K562 (cell line): Measurements from ENCODE around the gene TACR1.

ENCODE experiments used
- HDAC2 ChIP-seq: fragments of 450-650 bp; IDR thresholded peaks from 2 replicates; pipeline ENCODE4 v1.6.1; 2016; ENCODE audit warnings: mild to moderate bottlenecking
- HMGN3 ChIP-seq: IDR thresholded peaks from 2 replicates; pipeline ENCODE4 v1.6.1; 2011; ENCODE audit warnings: borderline replicate concordance, low read depth, mild to moderate bottlenecking, mixed read lengths, low read length; ENCODE audit not compliant: insufficient read length; ENCODE audit errors: extremely low read depth
- MNT ChIP-seq, 2 experiments: fragments of 450-650 bp; conservative IDR thresholded peaks; 2 replicates each; pipeline ENCODE4 v1.6.1; 2017; ENCODE audit warnings: mild to moderate bottlenecking in 2 of 2, moderate library complexity in 2 of 2
- POLR2A ChIP-seq: fragments of 450-650 bp; conservative IDR thresholded peaks from 2 replicates; pipeline ENCODE4 v1.6.1; 2016
- RBBP5 ChIP-seq: fragments of 200-600 bp; sonication (generic); IDR thresholded peaks from 2 replicates; pipeline ENCODE4 v1.6.1; 2012; ENCODE audit warnings: borderline replicate concordance, mild to moderate bottlenecking, low read length, control low read depth, inconsistent platforms; ENCODE audit not compliant: insufficient read depth, poor library complexity, severe bottlenecking
- TRIM28 ChIP-seq: fragments of 450-650 bp; IDR thresholded peaks from 2 replicates; pipeline ENCODE4 v1.6.1; 2017
- ZBTB17 ChIP-seq: fragments of 450-650 bp; formaldehyde crosslinking; IDR thresholded peaks from 2 replicates; pipeline ENCODE4 v1.4.0; 2020; ENCODE audit warnings: mild to moderate bottlenecking
- ZNF121 ChIP-seq: sonication (generic); formaldehyde crosslinking; conservative IDR thresholded peaks from 2 replicates; pipeline ENCODE4 v1.8.0; 2022; ENCODE audit warnings: missing genetic modification reagents
- ZNF398 ChIP-seq: fragments of 250-450 bp; sonication (Bioruptor Pico); IDR thresholded peaks from 2 replicates; pipeline ENCODE4 v1.8.0; 2021; ENCODE audit warnings: moderate library complexity, mild to moderate bottlenecking, inconsistent platforms
- ZZZ3 ChIP-seq: fragments of 450-650 bp; IDR thresholded peaks from 2 replicates; pipeline ENCODE4 v1.6.1; 2016; ENCODE audit warnings: antibody characterized with exemption, mild to moderate bottlenecking, moderate library complexity
- TF ChIP-seq, protein P1 (sequence below), 3 experiments: IDR thresholded peaks in 2 of 3; conservative IDR thresholded peaks in 1 of 3; 2 replicates each; pipeline ENCODE4 v1.5.1; 2011 to 2012; ENCODE audit warnings: low read length in 3 of 3, mild to moderate bottlenecking in 3 of 3, control low read depth in 2 of 3, improper control_type of control experiment in 1 of 3, inconsistent platforms in 1 of 3, low read depth in 1 of 3, mixed read lengths in 1 of 3, moderate library complexity in 1 of 3; ENCODE audit not compliant: insufficient read depth in 2 of 3
- TF ChIP-seq, protein P2 (sequence below): fragments of 250-450 bp; sonication (Bioruptor Pico); IDR thresholded peaks from 2 replicates; pipeline ENCODE4 v1.4.0; 2020; ENCODE audit warnings: mild to moderate bottlenecking, moderate library complexity
- TF ChIP-seq, protein P3 (sequence below): sonication (generic); formaldehyde crosslinking; IDR thresholded peaks from 2 replicates; pipeline ENCODE4 v1.4.0; 2020; ENCODE audit warnings: mild to moderate bottlenecking, missing genetic modification reagents

DNA sequence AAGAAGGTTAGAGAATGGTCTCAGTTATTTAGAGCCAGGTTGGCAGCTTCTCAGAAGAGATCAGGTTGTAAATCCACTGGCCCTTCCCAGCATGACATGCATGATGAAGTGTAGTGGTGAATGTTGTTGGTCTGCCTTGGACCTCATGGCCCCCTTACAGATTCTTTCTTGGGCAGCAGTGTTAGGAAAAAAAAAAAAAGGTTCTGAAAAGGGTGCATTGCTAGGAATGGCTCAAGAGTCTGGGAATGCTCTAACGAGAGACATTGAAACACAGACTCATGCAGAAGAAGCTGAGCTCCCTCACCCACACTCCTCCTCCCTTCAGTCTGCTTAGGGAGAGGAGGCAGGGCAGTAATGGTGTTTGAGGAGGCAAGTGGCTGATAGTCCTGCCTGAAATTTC is 135.4 kb downstream of the TACR1 start:
- TF ChIP-seq HDAC2 (no peak), ZNF398 (CRISPR knock-in tag) (no peak), RBBP5 (no peak), ZZZ3 (no peak), MNT (conservative IDR thresholded peaks at IDR 0.05) (no peak), ZBTB17 (no peak), TRIM28 (no peak), HMGN3 (no peak), POLR2A (no peak), ZNF121 (CRISPR knock-in tag) (no peak)
- TF ChIP-seq, protein P1, sequence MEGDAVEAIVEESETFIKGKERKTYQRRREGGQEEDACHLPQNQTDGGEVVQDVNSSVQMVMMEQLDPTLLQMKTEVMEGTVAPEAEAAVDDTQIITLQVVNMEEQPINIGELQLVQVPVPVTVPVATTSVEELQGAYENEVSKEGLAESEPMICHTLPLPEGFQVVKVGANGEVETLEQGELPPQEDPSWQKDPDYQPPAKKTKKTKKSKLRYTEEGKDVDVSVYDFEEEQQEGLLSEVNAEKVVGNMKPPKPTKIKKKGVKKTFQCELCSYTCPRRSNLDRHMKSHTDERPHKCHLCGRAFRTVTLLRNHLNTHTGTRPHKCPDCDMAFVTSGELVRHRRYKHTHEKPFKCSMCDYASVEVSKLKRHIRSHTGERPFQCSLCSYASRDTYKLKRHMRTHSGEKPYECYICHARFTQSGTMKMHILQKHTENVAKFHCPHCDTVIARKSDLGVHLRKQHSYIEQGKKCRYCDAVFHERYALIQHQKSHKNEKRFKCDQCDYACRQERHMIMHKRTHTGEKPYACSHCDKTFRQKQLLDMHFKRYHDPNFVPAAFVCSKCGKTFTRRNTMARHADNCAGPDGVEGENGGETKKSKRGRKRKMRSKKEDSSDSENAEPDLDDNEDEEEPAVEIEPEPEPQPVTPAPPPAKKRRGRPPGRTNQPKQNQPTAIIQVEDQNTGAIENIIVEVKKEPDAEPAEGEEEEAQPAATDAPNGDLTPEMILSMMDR (IDR thresholded peaks at IDR 0.05 in 2 of 3, conservative IDR thresholded peaks at IDR 0.05 in 1 of 3; ENCODE audit: insufficient read depth in 2 of 3, low read depth in 1 of 3, low read length in 3 of 3) = no peak
- TF ChIP-seq, protein P2, sequence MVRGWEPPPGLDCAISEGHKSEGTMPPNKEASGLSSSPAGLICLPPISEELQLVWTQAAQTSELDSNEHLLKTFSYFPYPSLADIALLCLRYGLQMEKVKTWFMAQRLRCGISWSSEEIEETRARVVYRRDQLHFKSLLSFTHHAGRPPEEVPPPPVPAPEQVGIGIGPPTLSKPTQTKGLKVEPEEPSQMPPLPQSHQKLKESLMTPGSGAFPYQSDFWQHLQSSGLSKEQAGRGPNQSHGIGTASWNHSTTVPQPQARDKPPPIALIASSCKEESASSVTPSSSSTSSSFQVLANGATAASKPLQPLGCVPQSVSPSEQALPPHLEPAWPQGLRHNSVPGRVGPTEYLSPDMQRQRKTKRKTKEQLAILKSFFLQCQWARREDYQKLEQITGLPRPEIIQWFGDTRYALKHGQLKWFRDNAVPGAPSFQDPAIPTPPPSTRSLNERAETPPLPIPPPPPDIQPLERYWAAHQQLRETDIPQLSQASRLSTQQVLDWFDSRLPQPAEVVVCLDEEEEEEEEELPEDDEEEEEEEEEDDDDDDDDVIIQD (CRISPR knock-in tag) = no peak
- TF ChIP-seq, protein P3, sequence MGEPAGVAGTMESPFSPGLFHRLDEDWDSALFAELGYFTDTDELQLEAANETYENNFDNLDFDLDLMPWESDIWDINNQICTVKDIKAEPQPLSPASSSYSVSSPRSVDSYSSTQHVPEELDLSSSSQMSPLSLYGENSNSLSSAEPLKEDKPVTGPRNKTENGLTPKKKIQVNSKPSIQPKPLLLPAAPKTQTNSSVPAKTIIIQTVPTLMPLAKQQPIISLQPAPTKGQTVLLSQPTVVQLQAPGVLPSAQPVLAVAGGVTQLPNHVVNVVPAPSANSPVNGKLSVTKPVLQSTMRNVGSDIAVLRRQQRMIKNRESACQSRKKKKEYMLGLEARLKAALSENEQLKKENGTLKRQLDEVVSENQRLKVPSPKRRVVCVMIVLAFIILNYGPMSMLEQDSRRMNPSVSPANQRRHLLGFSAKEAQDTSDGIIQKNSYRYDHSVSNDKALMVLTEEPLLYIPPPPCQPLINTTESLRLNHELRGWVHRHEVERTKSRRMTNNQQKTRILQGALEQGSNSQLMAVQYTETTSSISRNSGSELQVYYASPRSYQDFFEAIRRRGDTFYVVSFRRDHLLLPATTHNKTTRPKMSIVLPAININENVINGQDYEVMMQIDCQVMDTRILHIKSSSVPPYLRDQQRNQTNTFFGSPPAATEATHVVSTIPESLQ (CRISPR knock-in tag) = no peak
